HL-60/S4 (cell line): ENCODE results near the gene RYK.

Experiments used
- in situ Hi-C: fragments of 300-500 bp; cut with MboI; formaldehyde crosslinking; loops from 2 replicates; pipeline ENCODE4 v1.14.3; 2022; ENCODE audit warnings: low sequenced_read_pairs

Gene RYK

GRCh38 chr3:134258761-134259347 is 8.2 kb upstream of the RYK start:
- in situ Hi-C loops = no loop called here

- in situ Hi-C loops = no loop called here
Measured at GRCh38 chr3:134255404-134255803, 4.7 kb upstream of the RYK start.

GRCh38 chr3:134253475-134254226 is 3.0 kb upstream of the RYK start:
- in situ Hi-C loops = no loop called here

- in situ Hi-C loops = no loop called here
Measured at GRCh38 chr3:134252766-134253165, 2.1 kb upstream of the RYK start.

- in situ Hi-C loops = no loop called here
Measured at GRCh38 chr3:134251731-134252391, 1.2 kb upstream of the RYK start.

- in situ Hi-C loops = no loop called here
Measured at GRCh38 chr3:134249935-134250716, 533 bp downstream of the RYK start.

GRCh38 chr3:134249296-134249841 is 1.3 kb downstream of the RYK start:
- in situ Hi-C loops = no loop called here

- in situ Hi-C loops = no loop called here
Measured at GRCh38 chr3:134244921-134245320, 5.7 kb downstream of the RYK start.

GRCh38 chr3:134242649-134243617 is 7.7 kb downstream of the RYK start:
- in situ Hi-C loops = no loop called here

GRCh38 chr3:134239538-134239937 is 11.1 kb downstream of the RYK start:
- in situ Hi-C loops = no loop called here

- in situ Hi-C loops = no loop called here
Measured at GRCh38 chr3:134237454-134238145, 13.1 kb downstream of the RYK start.

- in situ Hi-C loops = no loop called here
Measured at GRCh38 chr3:134236505-134237170, 14.0 kb downstream of the RYK start.

GRCh38 chr3:134235577-134236076 is 15.0 kb downstream of the RYK start:
- in situ Hi-C loops = no loop called here

GRCh38 chr3:134232951-134233350 is 17.7 kb downstream of the RYK start:
- in situ Hi-C loops = no loop called here

GRCh38 chr3:134232151-134232550 is 18.5 kb downstream of the RYK start:
- in situ Hi-C loops = no loop called here

GRCh38 chr3:134231131-134231530 is 19.5 kb downstream of the RYK start:
- in situ Hi-C loops = no loop called here

- in situ Hi-C loops = no loop called here
Measured at GRCh38 chr3:134229038-134229437, 21.6 kb downstream of the RYK start.

- in situ Hi-C loops = no loop called here
Measured at GRCh38 chr3:134228479-134228878, 22.2 kb downstream of the RYK start.

GRCh38 chr3:134228035-134228434 is 22.6 kb downstream of the RYK start:
- in situ Hi-C loops = no loop called here
